C4-2B (cell line): ENCODE results near the gene PTPRN2.

Experiments
- CTCF ChIP-seq: fragments of 450-650 bp; conservative IDR thresholded peaks from 2 replicates; pipeline ENCODE4 v1.5.1; 2017; ENCODE audit warnings: mild to moderate bottlenecking
- ZFX ChIP-seq: fragments of 450-650 bp; IDR thresholded peaks from 2 replicates; pipeline ENCODE4 v1.6.1; 2017

- no peak for TF ChIP-seq CTCF
- no peak for TF ChIP-seq ZFX
Observed at GRCh38 chr7:157757211-157757610, 830.4 kb downstream of the PTPRN2 start.
